Psoas muscle (tissue), 8 donors: ENCODE data around the gene AKR1B15. TPM values are rescaled to one million over a fixed set of nuclear protein-coding genes. Genes with fewer than 3 reads are reported as not detected.
A peak's percentile ranks its signal among the peaks of the same experiment; 100 is the strongest.

Experiments used
- ATAC-seq, 4 donors: fragments of 200-7000 bp; cut with Tn5 transposase; one replicate each; pipeline ENCODE4 v1.9.1; 2020; ENCODE audit warnings: moderate library complexity in 3 of 4, mild to moderate bottlenecking in 2 of 4
- DNase-seq, 2 donors: peaks; one replicate each; pipeline ENCODE4 v3.0.0-alpha.2; 2020
- H3K27ac ChIP-seq: fragments of 200-600 bp; one replicate; pipeline ENCODE4 v1.8.0; 2022
- H3K27me3 ChIP-seq, 3 donors: fragments of 200-600 bp in 1 of 3; one replicate each; pipeline versions ENCODE4 v1.6.1 to v1.8.0; 2013 to 2022; ENCODE audit warnings: low read length in 2 of 3, mild to moderate bottlenecking in 2 of 3, moderate library complexity in 1 of 3; ENCODE audit not compliant: insufficient read depth in 3 of 3
- H3K36me3 ChIP-seq, 2 donors: fragments of 200-600 bp in 1 of 2; one replicate each; pipeline versions ENCODE4 v1.6.1 to v1.8.0; 2013 to 2022; ENCODE audit warnings: low read depth in 1 of 2, mild to moderate bottlenecking in 1 of 2, moderate library complexity in 1 of 2; ENCODE audit not compliant: insufficient read depth in 1 of 2
- H3K4me1 ChIP-seq: fragments of 200-600 bp; one replicate; pipeline ENCODE4 v1.8.0; 2022
- H3K4me3 ChIP-seq: fragments of 200-600 bp; one replicate; pipeline ENCODE4 v1.8.0; 2022; ENCODE audit warnings: mild to moderate bottlenecking
- H3K9me3 ChIP-seq: fragments of 200-600 bp; one replicate; pipeline ENCODE4 v1.8.0; 2022
- CTCF ChIP-seq: fragments of 200-600 bp; IDR thresholded peaks from one replicate; pipeline ENCODE4 v1.8.0; 2022; ENCODE audit warnings: antibody characterized with exemption
- WGBS, 3 donors: extraction: QIAGEN DNeasy Blood & Tissue Kit; methylation state at CpG; one replicate each; pipeline versions ENCODE4 v1.1.6 to v1.1.7; 2013; 5-methylcytosine and 5-hydroxymethylcytosine counted together
- intact Hi-C, 2 donors: fragments of 100-400 bp; cut with DNase I; formaldehyde crosslinking; loops; one replicate each; pipeline versions ENCODE4 v1.11.0 to v1.14.2; 2022
- polyA plus RNA-seq, 3 donors: library from polyadenylated mRNA; stranded (reverse); fragments of 200-250 nt; gene quantifications; one replicate each; pipeline ENCODE4 v1.2.3, GENCODE V29; 2013
- total RNA-seq, 4 donors: library from RNA; stranded (reverse); fragmentation: NEBNext Ultra II Directional in 2 of 4; extraction: Animal tissue kit (Norgen Biotek cat#: 25700) in 2 of 4; gene quantifications; one replicate each; pipeline versions ENCODE4 v1.2.1 to v1.2.4, GENCODE V29; 2021 to 2023
- donor health status: healthy with polysubstance abuse.
- donor health status: DM: no; HTN: no; CAD: no; lungs with moderate emphysema.
- donor health status: Bipolar disorder and iron deficiency.
- donor health status: healthy.
- donor health status: DM: yes; HTN: yes; CAD: no.
- donor health status: DM: no; HTN: no; CAD: no.
- donor health status: DM: no; HTN: no; CAD: no.
- donor health status: DM: yes; HTN: yes; CAD: no.

AKR1B15 gene
- total and polyA plus RNA-seq, 7 donors: 6.5 to 49.9 (median 16.5) TPM

- H3K36me3 ChIP-seq: no peaks in the 10 kb centered on the region
- no peak overlapping the region for H3K27ac ChIP-seq
- ATAC-seq (peak; percentile 44 to 61 (median 50)), DNase-seq (peak in 1 of 2 donors; percentile 28)
- no peak overlapping the region for H3K4me3 ChIP-seq
- intact Hi-C loops: loop anchor here (1.0 to 5.0 kb wide), 5 partner anchors 68 to 94 kb away; no protein-coding TSS in a partner anchor
- 55 to 57% (median 56%) methylated on average over 9 of the region's 9 CpGs for WGBS, 3 donors
- H3K27me3 ChIP-seq: no peaks in the 10 kb centered on the region
- H3K4me1 ChIP-seq: peaks cover 17% of the 10 kb centered on the region
- peak; percentile 66 for TF ChIP-seq CTCF
- no peaks in the 10 kb centered on the region for H3K9me3 ChIP-seq
Observed at GRCh38 chr7:134513169-134513752, 35.6 kb upstream of the AKR1B15 start.

GRCh38 chr7:134514106-134514505, 34.8 kb upstream of the AKR1B15 start:
- DNase-seq (no peak), ATAC-seq (no peak)
- H3K27ac ChIP-seq: no peak overlapping the region
- H3K27me3 ChIP-seq: no peaks in the 10 kb centered on the region
- WGBS, 3 donors: 32 to 55% (median 43%) methylated on average over 1 of the region's 1 CpG
- no peak overlapping the region for H3K4me3 ChIP-seq
- H3K4me1 ChIP-seq: peaks cover 17% of the 10 kb centered on the region
- intact Hi-C loops: loop anchor here (1.0 to 5.0 kb wide), 3 partner anchors 33 to 93 kb away; no protein-coding TSS in a partner anchor
- no peaks in the 10 kb centered on the region for H3K36me3 ChIP-seq
- TF ChIP-seq CTCF: no peak
- no peaks in the 10 kb centered on the region for H3K9me3 ChIP-seq

GRCh38 chr7:134514663-134515062, 34.2 kb upstream of the AKR1B15 start:
- H3K27ac ChIP-seq: peak overlapping the region; percentile 84
- ATAC-seq: peak; percentile 62 to 77 (median 66)
- intact Hi-C loops: loop anchor here (1.0 to 5.0 kb wide), 3 partner anchors 33 to 93 kb away; no protein-coding TSS in a partner anchor
- DNase-seq: no peak
- H3K27me3 ChIP-seq: no peaks in the 10 kb centered on the region
- peak; percentile 84 for TF ChIP-seq CTCF
- no peaks in the 10 kb centered on the region for H3K36me3 ChIP-seq
- 2 to 5% (median 2%) methylated on average over 4 of the region's 4 CpGs for WGBS, 3 donors
- peaks cover 17% of the 10 kb centered on the region for H3K4me1 ChIP-seq
- no peak overlapping the region for H3K4me3 ChIP-seq
- no peaks in the 10 kb centered on the region for H3K9me3 ChIP-seq

DNA sequence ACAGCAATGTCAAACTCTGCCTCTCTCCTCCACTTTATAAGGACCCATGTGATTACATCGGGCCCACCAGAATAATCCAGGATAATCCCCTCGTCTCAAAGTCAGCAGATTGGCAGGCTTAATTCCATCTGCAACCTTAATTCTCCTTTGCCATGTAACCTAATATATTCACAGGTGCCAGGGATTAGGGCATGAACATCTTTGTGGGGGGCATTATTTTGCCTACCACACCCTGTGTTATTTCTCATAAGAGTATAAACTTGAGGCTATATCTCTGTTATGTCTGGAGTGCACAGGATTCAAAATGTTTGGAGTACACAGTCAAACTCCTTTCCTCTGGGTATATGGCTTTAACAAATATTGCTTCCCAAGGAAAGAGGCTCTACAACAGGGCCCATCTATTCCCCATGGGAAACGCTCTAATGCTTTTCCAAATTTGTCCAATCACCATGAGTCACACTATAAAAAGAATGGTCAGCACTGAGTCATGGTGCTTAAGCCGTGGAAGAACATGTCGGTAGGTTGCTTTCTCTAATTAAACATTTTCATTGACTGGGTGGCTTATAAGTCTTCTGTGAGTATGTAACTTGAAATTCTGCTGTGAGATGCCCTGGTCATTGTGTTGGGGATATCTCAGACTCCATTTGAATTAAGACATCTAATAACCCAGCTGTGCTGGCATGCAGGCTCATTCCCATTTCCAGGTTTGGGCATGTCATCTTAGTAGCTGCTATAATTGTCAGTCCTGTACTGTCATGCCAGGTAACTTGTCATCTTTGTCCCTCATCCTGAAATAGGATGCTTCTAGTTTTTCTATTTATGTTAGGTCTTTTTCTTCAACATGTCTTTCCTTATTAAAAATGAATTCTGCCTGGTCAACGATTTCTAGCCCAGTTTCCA, 33.1 kb upstream of the AKR1B15 start:
- Histone ChIP-seq H3K9me3 (no peaks in the 10 kb centered on the region), H3K4me3 (no peak overlapping the region), H3K27ac (peak overlapping the region; percentile 84), H3K4me1 (peaks cover 17% of the 10 kb centered on the region), H3K36me3 (no peaks in the 10 kb centered on the region), H3K27me3 (no peaks in the 10 kb centered on the region)
- intact Hi-C loops: loop anchor here in 1 of 2 donors (2.0 kb wide), 1 partner anchor 35 kb away; no protein-coding TSS in a partner anchor
- DNase-seq: no peak
- peak; percentile 82 to 92 (median 88) for ATAC-seq
- WGBS, 3 donors: 18 to 43% (median 19%) methylated on average over 6 of the region's 6 CpGs
- no peak for TF ChIP-seq CTCF
